ENCODE data around the gene PSMA4.

DNA sequence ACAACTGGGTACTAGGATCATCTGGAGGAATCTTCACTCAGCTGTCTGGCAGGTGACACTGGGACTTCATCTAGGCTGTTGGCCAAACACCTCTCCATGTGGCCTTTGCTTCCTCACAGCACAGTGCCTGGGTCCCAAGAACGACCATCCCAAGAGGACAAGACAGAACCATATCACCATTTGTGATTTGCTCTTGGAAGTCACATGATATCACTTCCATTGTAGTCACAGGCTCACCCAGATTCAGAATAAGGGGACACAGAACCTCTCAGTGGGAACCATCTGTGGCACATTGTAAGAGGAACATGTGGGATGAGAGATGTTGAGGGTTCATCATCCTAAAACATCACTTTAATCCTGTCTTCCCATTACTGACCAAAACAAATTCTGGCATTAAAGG lies 1.9 kb upstream of the PSMA4 start:
- no peak for TF ChIP-seq POLR2A (IDR thresholded peaks at IDR 0.05)
- TF ChIP-seq, protein P1, sequence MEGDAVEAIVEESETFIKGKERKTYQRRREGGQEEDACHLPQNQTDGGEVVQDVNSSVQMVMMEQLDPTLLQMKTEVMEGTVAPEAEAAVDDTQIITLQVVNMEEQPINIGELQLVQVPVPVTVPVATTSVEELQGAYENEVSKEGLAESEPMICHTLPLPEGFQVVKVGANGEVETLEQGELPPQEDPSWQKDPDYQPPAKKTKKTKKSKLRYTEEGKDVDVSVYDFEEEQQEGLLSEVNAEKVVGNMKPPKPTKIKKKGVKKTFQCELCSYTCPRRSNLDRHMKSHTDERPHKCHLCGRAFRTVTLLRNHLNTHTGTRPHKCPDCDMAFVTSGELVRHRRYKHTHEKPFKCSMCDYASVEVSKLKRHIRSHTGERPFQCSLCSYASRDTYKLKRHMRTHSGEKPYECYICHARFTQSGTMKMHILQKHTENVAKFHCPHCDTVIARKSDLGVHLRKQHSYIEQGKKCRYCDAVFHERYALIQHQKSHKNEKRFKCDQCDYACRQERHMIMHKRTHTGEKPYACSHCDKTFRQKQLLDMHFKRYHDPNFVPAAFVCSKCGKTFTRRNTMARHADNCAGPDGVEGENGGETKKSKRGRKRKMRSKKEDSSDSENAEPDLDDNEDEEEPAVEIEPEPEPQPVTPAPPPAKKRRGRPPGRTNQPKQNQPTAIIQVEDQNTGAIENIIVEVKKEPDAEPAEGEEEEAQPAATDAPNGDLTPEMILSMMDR (IDR thresholded peaks at IDR 0.05 in 8 of 11, conservative IDR thresholded peaks at IDR 0.05 in 3 of 11), result no peak

All from spleen (tissue), 7 donors.